HG03565 (cell line): ENCODE data around the gene ZNF208.
"Not testable (repeated sequence)": the region's sequence is repeated elsewhere in the genome, so short reads cannot be mapped to it uniquely, and the experiment has no call there.

Source experiments
- ATAC-seq: cut with Tn5 transposase; IDR thresholded peaks from one replicate; pipeline ENCODE4 v1.9.1; 2021; ENCODE audit warnings: mild to moderate bottlenecking, moderate library complexity; ENCODE audit not compliant: unreplicated experiment

The ZNF208 gene

DNA sequence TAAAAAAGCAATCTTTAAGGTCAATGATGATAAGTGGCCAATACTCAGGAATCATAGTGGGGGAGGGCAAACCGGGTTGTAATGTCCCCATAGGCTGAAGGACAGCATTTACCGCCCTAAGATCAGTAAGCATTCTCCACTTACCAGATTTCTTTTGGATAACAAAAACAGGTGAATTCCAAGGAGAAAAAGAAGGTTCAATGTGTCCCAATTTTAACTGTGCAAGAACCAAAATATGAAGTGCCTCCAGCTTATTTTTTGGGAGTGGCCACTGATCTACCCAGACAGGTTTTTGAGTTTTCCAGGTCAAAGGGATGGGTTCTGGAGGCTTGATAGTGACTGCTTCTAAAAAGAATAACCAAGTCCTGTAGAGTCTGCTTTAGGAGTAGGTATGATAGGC lies 125.2 kb downstream of the ZNF208 start:
- not testable (repeated sequence) for ATAC-seq

DNA sequence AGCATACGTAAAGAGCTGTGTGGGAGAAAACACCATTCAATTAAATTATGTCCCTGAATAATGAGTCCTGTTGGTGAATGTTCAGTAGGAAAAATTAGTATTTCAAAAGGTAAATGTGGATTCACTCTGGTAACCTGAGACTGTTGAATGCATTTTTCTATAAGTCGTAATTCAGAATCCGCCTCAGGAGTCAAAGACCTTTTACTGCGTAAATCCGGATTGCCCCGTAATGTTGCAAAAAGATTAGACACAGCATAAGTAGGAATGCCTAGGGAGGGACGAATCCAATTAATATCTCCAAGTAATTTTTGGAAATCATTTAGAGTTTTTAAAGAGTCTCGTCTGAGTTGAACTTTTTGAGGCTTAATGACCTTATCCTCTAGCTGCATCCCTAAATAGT lies 126.0 kb downstream of the ZNF208 start:
- ATAC-seq = not testable (repeated sequence)

GRCh38 chr19:21883516-21883915 lies 127.2 kb downstream of the ZNF208 start:
- no peak for ATAC-seq
